DMS 273 (cell line): ENCODE results near the gene AOC2.
"Not testable (repeated sequence)": the region's sequence is repeated elsewhere in the genome, so short reads cannot be mapped to it uniquely, and the experiment has no call there.

Source experiments
- DNase-seq: peaks from one replicate; lab custom pipeline; 2025; ENCODE audit not compliant: unreplicated experiment; lab: John Stamatoyannopoulos, UW

Gene AOC2

DNA sequence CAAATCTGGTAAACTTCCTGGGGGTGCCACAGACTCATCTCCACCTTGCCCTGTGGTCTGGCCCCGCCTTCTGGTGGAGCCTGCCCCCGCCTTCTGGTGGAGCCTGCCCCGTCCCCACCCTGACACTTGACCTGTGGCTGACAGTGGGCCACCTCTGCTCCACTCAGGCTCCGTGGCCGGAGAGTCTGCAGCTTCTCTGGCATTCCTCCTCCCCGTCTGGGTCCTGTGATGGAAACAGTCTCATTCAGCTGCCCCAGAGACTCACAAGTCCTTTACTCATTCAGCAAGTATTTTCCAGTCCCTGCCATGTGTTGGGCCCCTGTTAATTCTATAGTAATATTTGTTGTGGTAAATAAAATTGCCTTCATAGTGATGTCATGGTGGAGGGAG is 35.2 kb downstream of the AOC2 start:
- DNase-seq = no peak

GRCh38 chr17:42880776-42881310 is 36.5 kb downstream of the AOC2 start:
- no peak for DNase-seq

- not testable (repeated sequence) for DNase-seq
These were observed 37.3 kb downstream of the AOC2 start for GRCh38 chr17:42881706-42882105.

DNA sequence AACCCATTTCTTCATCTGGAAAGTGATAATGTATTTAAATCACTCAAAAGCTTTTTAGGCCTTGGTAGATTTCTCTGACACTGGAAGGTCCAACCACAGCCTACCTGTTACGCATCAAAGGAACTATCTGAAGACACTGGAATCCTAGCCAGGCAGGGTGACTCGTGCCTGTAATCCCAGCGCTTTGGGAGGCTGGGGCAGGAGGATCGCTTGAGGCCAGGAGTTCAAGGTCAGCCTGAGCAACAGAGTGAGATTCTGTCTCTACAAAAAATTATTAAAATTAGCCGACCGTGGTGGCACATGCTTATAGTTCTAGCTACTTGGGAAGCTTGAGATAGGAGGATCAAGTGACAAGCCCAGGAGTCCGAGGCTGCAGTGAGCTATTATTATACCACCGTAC is 37.8 kb downstream of the AOC2 start:
- DNase-seq = no peak

DNA sequence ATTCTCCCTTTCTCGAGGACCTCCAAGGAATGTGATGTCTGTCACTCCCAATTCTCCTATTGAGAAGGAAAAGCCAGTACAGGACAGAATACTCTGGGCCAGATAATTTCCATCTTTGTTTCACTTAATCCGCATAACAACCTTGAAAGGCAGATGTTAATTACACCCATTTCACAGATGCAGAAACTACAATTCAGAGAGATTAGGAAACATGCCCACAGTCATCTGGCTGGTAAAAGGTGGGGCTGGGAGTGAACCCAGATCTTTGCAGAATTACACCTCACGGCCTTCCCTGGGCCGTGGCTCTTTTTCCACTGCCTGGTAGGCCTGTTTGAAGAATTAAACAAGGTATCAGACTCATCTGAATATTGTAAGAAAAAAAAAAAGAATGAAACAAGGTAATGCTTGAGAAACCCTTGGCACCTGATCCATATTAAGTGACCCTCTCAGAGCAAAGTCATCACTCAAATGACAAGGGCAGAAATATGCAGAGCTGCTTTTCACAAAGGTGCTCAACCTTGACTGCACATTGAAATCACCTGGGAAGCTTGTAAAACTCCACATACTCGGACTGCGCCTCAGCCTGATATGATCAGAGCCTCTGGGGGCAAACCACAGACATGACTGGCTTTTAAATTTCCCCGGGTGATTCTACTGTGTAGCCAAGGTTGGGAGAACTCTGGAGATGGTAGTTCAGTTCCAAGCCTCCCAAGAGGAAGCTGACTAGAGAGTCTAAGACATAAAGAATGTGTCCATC is 39.6 kb downstream of the AOC2 start:
- DNase-seq = no peak

DNA sequence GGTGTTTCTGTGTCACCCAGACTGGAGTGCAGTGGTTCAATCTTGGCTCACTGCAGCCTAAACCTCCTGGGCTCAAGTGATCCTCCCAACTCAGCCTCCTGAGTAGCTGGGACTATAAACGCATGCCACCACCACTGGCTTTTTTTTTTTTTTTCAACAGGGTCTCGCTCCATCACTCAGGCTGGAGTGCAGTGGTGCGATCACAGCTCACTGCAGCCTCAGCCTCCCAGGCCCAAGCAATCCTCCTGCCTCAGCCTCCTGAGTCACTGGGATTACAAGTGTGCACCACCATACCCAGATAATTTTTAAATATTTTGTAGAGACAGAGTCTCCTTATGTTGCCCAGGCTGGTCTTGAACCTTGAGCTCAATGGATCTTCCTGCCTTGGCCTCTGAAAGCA is 41.4 kb downstream of the AOC2 start:
- DNase-seq = not testable (repeated sequence)

DNA sequence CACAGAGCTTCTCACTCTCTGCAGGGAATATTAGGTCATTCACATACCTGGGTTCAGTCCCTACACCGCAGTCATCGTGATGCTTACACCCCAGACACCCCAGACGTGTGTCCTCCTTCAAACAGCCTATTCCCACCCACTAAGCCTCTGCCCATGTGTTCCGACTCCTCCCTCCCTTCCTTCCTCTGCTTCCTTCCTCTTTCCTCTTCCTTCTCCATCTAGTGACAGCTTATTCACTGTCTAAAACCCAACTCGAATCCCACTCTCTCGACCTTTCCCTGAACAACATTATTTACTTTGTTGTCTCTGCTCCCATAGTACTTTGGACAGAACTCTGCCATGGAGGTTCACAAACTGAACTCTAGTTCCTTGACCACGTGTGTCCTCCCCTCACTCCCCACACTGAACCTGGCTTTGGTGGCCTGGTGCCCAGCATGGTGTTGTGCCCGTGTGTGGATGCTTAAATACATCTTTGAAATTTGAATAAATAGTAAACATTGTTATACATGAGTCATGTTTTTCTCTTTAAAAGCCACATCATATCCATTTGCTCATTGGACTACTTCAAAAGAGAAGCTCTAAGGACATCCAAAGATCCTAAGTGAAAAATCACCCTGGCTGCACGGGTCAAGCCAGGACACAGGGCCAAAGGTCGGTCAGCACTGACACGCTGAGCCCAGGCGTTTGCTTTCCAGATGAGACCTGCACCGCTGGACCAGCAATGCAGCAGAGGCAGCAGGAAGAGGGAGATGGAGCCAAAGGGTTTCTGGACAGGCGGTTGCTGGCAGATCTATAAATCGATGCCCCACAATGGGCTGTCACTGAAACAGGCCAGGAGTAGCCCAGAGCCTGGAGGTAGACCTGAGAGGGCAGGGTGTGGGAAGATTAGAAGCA is 42.1 kb downstream of the AOC2 start:
- DNase-seq = no peak

- no peak for DNase-seq
These were observed 45.4 kb downstream of the AOC2 start for GRCh38 chr17:42889809-42890208.

GRCh38 chr17:42891539-42892152 is 47.3 kb downstream of the AOC2 start:
- DNase-seq = peak; percentile 26

GRCh38 chr17:42893359-42893758 is 49.0 kb downstream of the AOC2 start:
- DNase-seq = no peak

DNA sequence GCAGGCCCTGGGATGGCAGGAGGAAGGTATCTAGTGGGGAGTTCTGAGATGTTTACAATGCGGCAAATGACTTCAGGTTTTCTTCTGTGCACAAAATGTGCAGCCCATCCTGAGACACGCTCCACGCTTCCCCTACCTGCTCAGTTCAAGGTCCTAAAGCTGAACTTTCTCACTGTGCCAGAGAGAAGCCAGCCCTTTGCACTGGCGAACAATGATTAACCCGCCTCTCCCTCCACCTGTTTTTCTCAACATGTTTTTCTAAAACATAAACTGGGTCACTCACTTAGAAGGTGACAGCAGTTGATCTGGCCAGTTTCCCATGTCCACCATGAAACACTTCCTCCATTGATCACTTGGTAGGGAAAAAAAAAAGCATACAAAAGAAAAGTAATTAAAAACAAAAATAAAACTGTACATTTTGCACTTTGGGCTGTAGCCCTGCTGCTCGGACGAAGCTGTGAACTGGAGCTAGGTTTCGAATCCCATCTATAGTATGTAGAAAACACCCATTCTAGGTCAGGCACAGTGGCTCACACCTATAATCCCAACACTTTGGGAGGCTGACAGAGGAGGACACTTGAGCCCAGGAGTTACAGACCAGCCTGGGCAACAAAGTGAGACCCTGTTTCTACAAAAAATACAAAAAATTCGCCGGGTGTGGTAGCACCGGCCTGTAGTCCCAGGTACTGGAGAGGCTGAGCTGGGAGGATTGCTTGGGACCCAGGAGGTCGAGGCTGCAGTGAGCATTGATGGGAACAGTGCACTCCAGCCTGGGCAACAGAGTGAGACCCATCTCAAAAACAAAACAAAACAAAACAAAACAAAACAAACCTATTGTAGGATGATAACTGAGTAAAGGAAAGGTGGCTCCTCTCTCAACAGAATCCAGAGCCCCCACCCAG is 50.2 kb downstream of the AOC2 start:
- DNase-seq = no peak

GRCh38 chr17:42895185-42895555 is 50.8 kb downstream of the AOC2 start:
- no peak for DNase-seq

DNA sequence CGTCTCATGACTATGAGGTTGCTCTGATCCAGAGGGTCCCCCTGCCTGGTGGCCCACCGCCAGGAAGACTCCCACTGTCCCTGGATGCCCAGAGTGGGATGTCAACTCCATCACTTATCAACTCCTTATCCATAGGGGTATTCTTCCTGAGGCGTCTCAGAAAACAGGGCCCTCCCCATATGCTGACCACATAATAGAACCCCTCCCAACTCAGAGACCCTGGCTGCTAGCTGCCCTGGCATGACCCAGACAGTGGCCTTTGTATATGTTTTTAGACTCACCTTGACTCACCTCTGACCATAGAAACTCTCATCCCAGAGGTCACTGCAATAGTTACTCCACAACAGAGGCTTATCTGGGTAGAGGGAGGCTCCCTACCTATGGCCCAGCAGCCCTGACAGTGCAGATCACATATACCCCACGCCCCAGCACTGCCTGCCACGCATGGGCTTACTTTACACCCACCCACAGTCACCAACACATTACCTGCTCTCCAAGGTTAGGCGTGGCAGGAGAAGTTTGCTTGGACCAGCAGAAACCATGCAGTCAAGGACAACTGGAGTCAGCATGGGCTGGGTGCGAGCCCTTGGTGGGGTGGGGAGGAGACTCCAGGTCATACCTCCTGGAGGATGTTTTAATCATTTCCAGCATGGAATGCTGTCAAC is 53.9 kb downstream of the AOC2 start:
- DNase-seq = no peak

GRCh38 chr17:42899981-42900380 is 55.6 kb downstream of the AOC2 start:
- not testable (repeated sequence) for DNase-seq
